SK-N-SH (cell line): ENCODE measurements around the gene H2AZ2. TPM values are rescaled to one million over a fixed set of nuclear protein-coding genes. Genes with fewer than 3 reads are reported as not detected.

Experiments used
- CTCF ChIA-PET: fragments of 300-600, 350-600 bp; formaldehyde crosslinking; extraction: SDS; loops from one replicate; lab custom pipeline; 2021; lab: Yijun Ruan, JAX
- POLR2A ChIA-PET: fragments of 350-600 bp; sonication (Branson Sonifier 250); formaldehyde crosslinking; extraction: SDS; loops from one replicate; lab custom pipeline; 2020; ENCODE audit warnings: antibody characterized with exemption, inconsistent platforms; lab: Yijun Ruan, JAX
- DNase-seq: peaks from one replicate; pipeline ENCODE4 v3.0.0; 2012
- H2AFZ ChIP-seq: fragments of 200-600 bp; sonication (generic); 2 replicates; pipeline ENCODE4 v1.8.1; 2016; ENCODE audit warnings: antibody characterized with exemption, mild to moderate bottlenecking, low read depth
- H3F3A ChIP-seq: fragments of 200-600 bp; sonication (generic); replicated peaks from 2 replicates; pipeline ENCODE3; 2016; ENCODE audit warnings: antibody characterized with exemption, mild to moderate bottlenecking; ENCODE audit not compliant: insufficient read depth
- H3K27ac ChIP-seq, 2 experiments: fragments of 200-500 bp in 1 of 2; fragments of 200-600 bp in 1 of 2; sonication (Bioruptor generic) in 1 of 2; sonication (generic), shearing (Covaris generic) in 1 of 2; 2 replicates each; pipeline versions ENCODE4 v1.5.1 to v1.6.1; 2014 to 2016; ENCODE audit warnings: low read depth in 2 of 2, inconsistent platforms in 1 of 2, low read length in 1 of 2, mild to moderate bottlenecking in 1 of 2, mixed read lengths in 1 of 2
- H3K27me3 ChIP-seq: fragments of 200-600 bp; sonication (generic), shearing (Covaris generic); 2 replicates; pipeline ENCODE4 v1.6.1; 2016; ENCODE audit warnings: mixed run types; ENCODE audit not compliant: insufficient read depth
- H3K36me3 ChIP-seq, 2 experiments: fragments of 200-500 bp in 1 of 2; fragments of 200-600 bp in 1 of 2; sonication (Bioruptor generic) in 1 of 2; sonication (generic) in 1 of 2; replicated peaks in 1 of 2; 2 replicates each; pipeline versions ENCODE3 to v1.5.1; 2014 to 2016; ENCODE audit warnings: low read length in 1 of 2, mild to moderate bottlenecking in 1 of 2; ENCODE audit not compliant: insufficient read depth in 2 of 2, control insufficient read depth in 1 of 2
- H3K4me1 ChIP-seq, 2 experiments: fragments of 200-500 bp in 1 of 2; fragments of 200-600 bp in 1 of 2; sonication (Bioruptor generic) in 1 of 2; sonication (generic), shearing (Covaris generic) in 1 of 2; 2 replicates each; pipeline versions ENCODE4 v1.5.1 to v1.6.1; 2014 to 2016; ENCODE audit warnings: low read depth in 1 of 2, low read length in 1 of 2, mixed run types in 1 of 2; ENCODE audit not compliant: insufficient read depth in 2 of 2, control insufficient read depth in 1 of 2
- H3K4me2 ChIP-seq: fragments of 200-600 bp; sonication (generic), shearing (Covaris generic); 2 replicates; pipeline ENCODE4 v1.6.1; 2017; ENCODE audit warnings: mixed run types
- H3K4me3 ChIP-seq, 2 experiments: fragments of 200-500 bp in 1 of 2; fragments of 200-600 bp in 1 of 2; sonication (Bioruptor generic) in 1 of 2; sonication (generic), shearing (Covaris generic) in 1 of 2; 2 replicates each; pipeline versions ENCODE4 v1.5.1 to v1.8.1; 2014 to 2016; ENCODE audit warnings: low read depth in 2 of 2, inconsistent platforms in 1 of 2, low read length in 1 of 2, mild to moderate bottlenecking in 1 of 2, mixed read lengths in 1 of 2, moderate library complexity in 1 of 2
- H3K79me2 ChIP-seq: fragments of 200-600 bp; sonication (generic); 2 replicates; pipeline ENCODE4 v1.8.1; 2017; ENCODE audit warnings: mild to moderate bottlenecking; ENCODE audit not compliant: insufficient read depth
- H3K9ac ChIP-seq: fragments of 200-600 bp; sonication (generic); 2 replicates; pipeline ENCODE4 v1.6.1; 2017; ENCODE audit warnings: mixed run types
- H3K9me2 ChIP-seq: fragments of 200-600 bp; sonication (generic); 2 replicates; pipeline ENCODE4 v1.6.1; 2017; ENCODE audit warnings: mixed run types
- H3K9me3 ChIP-seq: fragments of 200-600 bp; sonication (generic); 2 replicates; pipeline ENCODE4 v1.6.1; 2017; ENCODE audit warnings: mixed run types, mild to moderate bottlenecking, moderate library complexity
- H4K20me1 ChIP-seq: fragments of 200-600 bp; sonication (generic); 2 replicates; pipeline ENCODE4 v1.6.1; 2017; ENCODE audit warnings: mild to moderate bottlenecking, mixed run types; ENCODE audit not compliant: insufficient read depth
- CHD2 ChIP-seq: fragments of 150-350 bp; IDR thresholded peaks from 2 replicates; pipeline ENCODE4 v1.6.1; 2018; ENCODE audit warnings: low read length; ENCODE audit not compliant: partially characterized antibody
- CTCF ChIP-seq: fragments of 200-600 bp; sonication (generic); IDR thresholded peaks from 2 replicates; pipeline ENCODE4 v1.6.1; 2017; ENCODE audit warnings: antibody characterized with exemption, mild to moderate bottlenecking, moderate library complexity
- EP300 ChIP-seq, 2 experiments: IDR thresholded peaks; 2 replicates each; pipeline versions ENCODE4 v1.4.0 to v1.6.1; 2012; ENCODE audit warnings: borderline replicate concordance in 1 of 2, low read depth in 1 of 2, low read length in 1 of 2
- EZH2phosphoT487 ChIP-seq: fragments of 200-600 bp; sonication (generic); IDR thresholded peaks from 2 replicates; pipeline ENCODE4 v1.6.1; 2017; ENCODE audit warnings: low read depth, mixed run types, mild to moderate bottlenecking, antibody characterized with exemption, moderate library complexity, borderline replicate concordance
- FOXJ3 ChIP-seq: sonication (generic); formaldehyde crosslinking; IDR thresholded peaks from 2 replicates; pipeline ENCODE4 v1.5.1; 2020; ENCODE audit warnings: mild to moderate bottlenecking, missing genetic modification reagents
- FOXM1 ChIP-seq: IDR thresholded peaks from 2 replicates; pipeline ENCODE4 v1.4.0; 2012; ENCODE audit warnings: low read depth, mild to moderate bottlenecking
- GABPA ChIP-seq: IDR thresholded peaks from 2 replicates; pipeline ENCODE4 v1.4.0; 2012; ENCODE audit warnings: low read depth, mild to moderate bottlenecking
- GATA2 ChIP-seq: sonication (generic); formaldehyde crosslinking; IDR thresholded peaks from 2 replicates; pipeline ENCODE4 v1.5.0; 2020; ENCODE audit warnings: mild to moderate bottlenecking, missing genetic modification reagents
- MEF2A ChIP-seq: IDR thresholded peaks from 2 replicates; pipeline ENCODE4 v1.4.0; 2012; ENCODE audit warnings: low read depth, borderline replicate concordance
- NFIC ChIP-seq: IDR thresholded peaks from 2 replicates; pipeline ENCODE4 v1.4.0; 2012; ENCODE audit warnings: borderline replicate concordance
- RCOR1 ChIP-seq: fragments of 150-350 bp; IDR thresholded peaks from 2 replicates; pipeline ENCODE4 v1.6.1; 2017; ENCODE audit warnings: antibody characterized with exemption, low read length
- RFX5 ChIP-seq: IDR thresholded peaks from 2 replicates; pipeline ENCODE4 v1.6.1; 2012; ENCODE audit warnings: mild to moderate bottlenecking, improper control_type of control experiment, low read length
- SIN3A ChIP-seq: IDR thresholded peaks from 2 replicates; pipeline ENCODE4 v1.6.1; 2012; ENCODE audit warnings: low read depth, mild to moderate bottlenecking, low read length, moderate library complexity, borderline replicate concordance
- SMC3 ChIP-seq: IDR thresholded peaks from 2 replicates; pipeline ENCODE4 v1.6.1; 2012; ENCODE audit warnings: low read depth, low read length, improper control_type of control experiment
- TAF1 ChIP-seq: IDR thresholded peaks from 2 replicates; pipeline ENCODE4 v1.6.1; 2012; ENCODE audit warnings: low read depth, mild to moderate bottlenecking, low read length, moderate library complexity, borderline replicate concordance
- TEAD4 ChIP-seq: IDR thresholded peaks from 2 replicates; pipeline ENCODE4 v1.4.0; 2012; ENCODE audit warnings: mild to moderate bottlenecking, borderline replicate concordance; ENCODE audit not compliant: insufficient read depth
- USF1 ChIP-seq: IDR thresholded peaks from 2 replicates; pipeline ENCODE4 v1.4.0; 2012; ENCODE audit warnings: low read depth, borderline replicate concordance
- USF2 ChIP-seq: fragments of 150-350 bp; IDR thresholded peaks from 2 replicates; pipeline ENCODE4 v1.6.1; 2017; ENCODE audit warnings: antibody characterized with exemption, low read length, low read depth, borderline replicate concordance
- YY1 ChIP-seq: IDR thresholded peaks from 2 replicates; pipeline ENCODE4 v1.4.0; 2012; ENCODE audit warnings: low read depth, mild to moderate bottlenecking
- ZBTB33 ChIP-seq: IDR thresholded peaks from 2 replicates; pipeline ENCODE4 v1.4.0; 2012; ENCODE audit warnings: low read depth, borderline replicate concordance
- WGBS: methylation state at CpG from one replicate; pipeline ENCODE4 v1.1.6; 2017; ENCODE audit warnings: low lambda C conversion rate; 5-methylcytosine and 5-hydroxymethylcytosine counted together
- polyA plus RNA-seq, 3 experiments: library from polyadenylated mRNA; depleted of rRNA; stranded (reverse); fragments of >200 nt; gene quantifications; 2 replicates each; pipeline ENCODE4 v1.2.3, GENCODE V29; 2012

H2AZ2 gene
- polyA plus RNA-seq, 1 of the 3 experiments (the other 2 are of a cell fraction): 389 TPM

GRCh38 chr7:44798649-44799305 lies 49.1 kb downstream of the H2AZ2 start:
- Histone ChIP-seq H3K4me2 (peak overlapping the region; percentile 97), H3K79me2 (peaks cover 80% of the 10 kb centered on the region), H3K27ac (peak overlapping the region in 1 of 2 experiments; percentile 97; a peak in 1 of 4 replicates), H3K4me3 (peak overlapping the region; percentile 75 to 97), H4K20me1 (peaks cover 64% of the 10 kb centered on the region), H3K9ac (peak overlapping the region; percentile 98; the same call in 1 of the 2 replicates), H3F3A (peaks cover 65% of the 10 kb centered on the region), H3K9me2 (no peaks in the 10 kb centered on the region), H3K9me3 (no peaks in the 10 kb centered on the region), H3K27me3 (no peaks in the 10 kb centered on the region), H3K36me3 (peaks cover 42 to 60% of the 10 kb centered on the region in 2 experiments), H2AFZ (no peak overlapping the region), H3K4me1 (peaks cover 5 to 7% of the 10 kb centered on the region in 2 experiments; a peak in 3 of 4 replicates)
- CTCF ChIA-PET: interaction anchor here (0.7 to 4.4 kb wide), 13 partner anchors 12 to 337 kb away, joined by 3 to 13 read pairs (median 4); partner anchors contain the start of gene OGDH
- 29% methylated on average over 2 of the region's 2 CpGs for WGBS
- no peak for TF ChIP-seq EP300 (IDR thresholded peaks at IDR 0.05; ENCODE audit: borderline replicate concordance in 1 of 2, low read depth in 1 of 2, low read length in 1 of 2)
- TF ChIP-seq EZH2phosphoT487: no peak
- no peak for TF ChIP-seq SIN3A
- no peak for TF ChIP-seq MEF2A
- no peak for TF ChIP-seq USF2
- TF ChIP-seq USF1: no peak
- no peak for TF ChIP-seq CHD2
- no peak for TF ChIP-seq FOXJ3 (CRISPR knock-in tag)
- TF ChIP-seq NFIC: no peak
- no peak for TF ChIP-seq RFX5
- TF ChIP-seq GABPA: no peak
- no peak for TF ChIP-seq ZBTB33
- TF ChIP-seq CTCF: no peak
- TF ChIP-seq GATA2 (CRISPR knock-in tag): no peak
- TF ChIP-seq RCOR1: no peak
- TF ChIP-seq TEAD4: no peak
- no peak for TF ChIP-seq FOXM1
- TF ChIP-seq TAF1: no peak
- TF ChIP-seq SMC3: no peak
- no peak for TF ChIP-seq YY1
- no peak for DNase-seq
- POLR2A ChIA-PET: interaction anchor here (0.6 to 2.6 kb wide), 9 partner anchors 13 to 651 kb away, joined by 3 to 14 read pairs (median 4); partner anchors contain the start of genes H2AZ2 and OGDH
